H1 (cell line): ENCODE data around the gene XPNPEP2.

ENCODE experiments used
- CBX8 ChIP-seq: fragments of 300-800, 300-1000 bp; sonication (generic); IDR thresholded peaks from 2 replicates; pipeline ENCODE4 v1.7.1; 2016; ENCODE audit warnings: low read depth, low read length, borderline replicate concordance
- MAX ChIP-seq: IDR thresholded peaks from 2 replicates; pipeline ENCODE4 v1.6.1; 2012; ENCODE audit warnings: inconsistent platforms
- TCF12 ChIP-seq: IDR thresholded peaks from 2 replicates; pipeline ENCODE4 v1.6.1; 2011; ENCODE audit warnings: low read depth, mild to moderate bottlenecking, low read length
- TF ChIP-seq, protein P1 (sequence below), 3 experiments: IDR thresholded peaks; 1 replicate in 2 of 3; 2 replicates in 1 of 3; pipeline versions ENCODE4 v1.5.1 to v1.6.1; 2011; ENCODE audit warnings: low read length in 3 of 3, mild to moderate bottlenecking in 3 of 3, inconsistent platforms in 2 of 3, low read depth in 1 of 3, moderate library complexity in 1 of 3; ENCODE audit not compliant: insufficient read depth in 1 of 3; ENCODE audit errors: control extremely low read depth in 1 of 3

GRCh38 chrX:129784371-129784770, 45.6 kb downstream of the XPNPEP2 start:
- TF ChIP-seq, protein P1, sequence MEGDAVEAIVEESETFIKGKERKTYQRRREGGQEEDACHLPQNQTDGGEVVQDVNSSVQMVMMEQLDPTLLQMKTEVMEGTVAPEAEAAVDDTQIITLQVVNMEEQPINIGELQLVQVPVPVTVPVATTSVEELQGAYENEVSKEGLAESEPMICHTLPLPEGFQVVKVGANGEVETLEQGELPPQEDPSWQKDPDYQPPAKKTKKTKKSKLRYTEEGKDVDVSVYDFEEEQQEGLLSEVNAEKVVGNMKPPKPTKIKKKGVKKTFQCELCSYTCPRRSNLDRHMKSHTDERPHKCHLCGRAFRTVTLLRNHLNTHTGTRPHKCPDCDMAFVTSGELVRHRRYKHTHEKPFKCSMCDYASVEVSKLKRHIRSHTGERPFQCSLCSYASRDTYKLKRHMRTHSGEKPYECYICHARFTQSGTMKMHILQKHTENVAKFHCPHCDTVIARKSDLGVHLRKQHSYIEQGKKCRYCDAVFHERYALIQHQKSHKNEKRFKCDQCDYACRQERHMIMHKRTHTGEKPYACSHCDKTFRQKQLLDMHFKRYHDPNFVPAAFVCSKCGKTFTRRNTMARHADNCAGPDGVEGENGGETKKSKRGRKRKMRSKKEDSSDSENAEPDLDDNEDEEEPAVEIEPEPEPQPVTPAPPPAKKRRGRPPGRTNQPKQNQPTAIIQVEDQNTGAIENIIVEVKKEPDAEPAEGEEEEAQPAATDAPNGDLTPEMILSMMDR (IDR thresholded peaks at IDR 0.05; ENCODE audit: control extremely low read depth in 1 of 3, insufficient read depth in 1 of 3, low read depth in 1 of 3, low read length in 3 of 3), result no peak
- no peak for TF ChIP-seq MAX
- no peak for TF ChIP-seq TCF12
- TF ChIP-seq CBX8, result no peak
